ENCODE results near the gene RIMBP3C.
"Not testable (repeated sequence)": the region's sequence is repeated elsewhere in the genome, so short reads cannot be mapped to it uniquely, and the experiment has no call there.

Gene RIMBP3C, protein sequence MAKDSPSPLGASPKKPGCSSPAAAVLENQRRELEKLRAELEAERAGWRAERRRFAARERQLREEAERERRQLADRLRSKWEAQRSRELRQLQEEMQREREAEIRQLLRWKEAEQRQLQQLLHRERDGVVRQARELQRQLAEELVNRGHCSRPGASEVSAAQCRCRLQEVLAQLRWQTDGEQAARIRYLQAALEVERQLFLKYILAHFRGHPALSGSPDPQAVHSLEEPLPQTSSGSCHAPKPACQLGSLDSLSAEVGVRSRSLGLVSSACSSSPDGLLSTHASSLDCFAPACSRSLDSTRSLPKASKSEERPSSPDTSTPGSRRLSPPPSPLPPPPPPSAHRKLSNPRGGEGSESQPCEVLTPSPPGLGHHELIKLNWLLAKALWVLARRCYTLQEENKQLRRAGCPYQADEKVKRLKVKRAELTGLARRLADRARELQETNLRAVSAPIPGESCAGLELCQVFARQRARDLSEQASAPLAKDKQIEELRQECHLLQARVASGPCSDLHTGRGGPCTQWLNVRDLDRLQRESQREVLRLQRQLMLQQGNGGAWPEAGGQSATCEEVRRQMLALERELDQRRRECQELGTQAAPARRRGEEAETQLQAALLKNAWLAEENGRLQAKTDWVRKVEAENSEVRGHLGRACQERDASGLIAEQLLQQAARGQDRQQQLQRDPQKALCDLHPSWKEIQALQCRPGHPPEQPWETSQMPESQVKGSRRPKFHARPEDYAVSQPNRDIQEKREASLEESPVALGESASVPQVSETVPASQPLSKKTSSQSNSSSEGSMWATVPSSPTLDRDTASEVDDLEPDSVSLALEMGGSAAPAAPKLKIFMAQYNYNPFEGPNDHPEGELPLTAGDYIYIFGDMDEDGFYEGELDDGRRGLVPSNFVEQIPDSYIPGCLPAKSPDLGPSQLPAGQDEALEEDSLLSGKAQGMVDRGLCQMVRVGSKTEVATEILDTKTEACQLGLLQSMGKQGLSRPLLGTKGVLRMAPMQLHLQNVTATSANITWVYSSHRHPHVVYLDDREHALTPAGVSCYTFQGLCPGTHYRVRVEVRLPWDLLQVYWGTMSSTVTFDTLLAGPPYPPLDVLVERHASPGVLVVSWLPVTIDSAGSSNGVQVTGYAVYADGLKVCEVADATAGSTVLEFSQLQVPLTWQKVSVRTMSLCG (N-terminal part only)

DNA sequence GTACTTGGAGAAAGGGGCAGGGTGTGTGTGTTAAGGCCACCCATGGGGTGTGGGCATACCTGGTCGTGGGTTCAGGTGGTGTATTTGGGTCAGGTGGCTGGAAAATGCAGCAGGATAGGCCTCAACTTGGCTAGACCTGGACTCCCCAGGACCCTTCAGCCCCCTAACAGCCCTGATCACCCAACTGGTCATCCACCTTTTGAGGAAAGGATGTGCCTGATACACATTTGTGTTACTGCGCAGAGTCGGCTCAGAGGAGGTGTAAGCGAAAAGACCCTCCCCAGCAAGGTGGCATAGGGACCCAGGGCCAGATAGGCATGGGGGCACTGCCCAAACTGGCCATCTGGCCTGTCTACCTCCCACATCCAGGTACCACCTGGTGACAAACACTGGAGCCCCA is at the start of gene RIMBP3C:
RIMBP3C (minus strand) TSS at position 101 of the 400 bp plus-strand sequence. CDS start 485 bp downstream, outside the sequence.
- DNase-seq (ENCODE audit: low spot score) = not testable (repeated sequence)

DNA sequence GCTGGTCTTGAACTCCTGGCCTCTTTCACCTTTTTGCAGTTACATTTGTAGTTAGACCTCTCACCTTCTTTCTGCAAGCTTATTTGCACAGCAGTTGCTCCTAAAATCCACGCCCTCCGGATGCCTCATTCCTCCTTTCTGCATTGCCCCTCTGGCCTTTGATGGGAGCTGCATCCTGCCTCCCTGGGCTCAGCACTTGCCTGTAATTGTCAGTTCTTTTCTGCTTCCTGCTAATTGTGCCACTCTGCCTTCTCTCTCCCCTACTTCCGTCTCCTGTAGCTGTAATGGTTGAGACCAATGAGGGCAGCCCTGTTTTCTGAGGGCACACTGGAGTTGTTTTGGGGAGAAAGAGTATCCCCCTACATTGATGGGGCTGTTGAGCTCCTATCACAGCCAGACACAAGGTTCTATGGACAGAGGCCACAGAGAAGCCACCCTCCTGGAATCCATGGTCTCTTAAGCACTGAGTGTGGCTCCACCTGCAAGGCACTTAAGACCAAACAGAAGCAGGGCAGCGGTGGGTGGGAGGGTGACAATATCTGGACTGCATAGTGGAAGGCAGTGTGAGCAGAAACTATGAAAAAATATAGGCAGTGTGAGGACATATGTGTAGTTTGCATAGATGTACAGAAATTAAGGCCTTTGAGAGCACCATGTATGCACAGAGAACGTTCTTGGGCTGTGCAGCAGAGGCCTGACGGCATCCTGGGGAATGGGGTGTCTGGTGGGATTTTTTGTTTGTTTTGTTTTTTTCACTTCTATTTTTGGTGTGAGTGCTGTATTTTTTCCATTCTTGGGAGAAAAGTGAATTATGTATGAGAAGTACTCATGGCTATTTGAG is 48.0 kb upstream of the RIMBP3C start:
- DNase-seq (ENCODE audit: low spot score) = no peak

DNA sequence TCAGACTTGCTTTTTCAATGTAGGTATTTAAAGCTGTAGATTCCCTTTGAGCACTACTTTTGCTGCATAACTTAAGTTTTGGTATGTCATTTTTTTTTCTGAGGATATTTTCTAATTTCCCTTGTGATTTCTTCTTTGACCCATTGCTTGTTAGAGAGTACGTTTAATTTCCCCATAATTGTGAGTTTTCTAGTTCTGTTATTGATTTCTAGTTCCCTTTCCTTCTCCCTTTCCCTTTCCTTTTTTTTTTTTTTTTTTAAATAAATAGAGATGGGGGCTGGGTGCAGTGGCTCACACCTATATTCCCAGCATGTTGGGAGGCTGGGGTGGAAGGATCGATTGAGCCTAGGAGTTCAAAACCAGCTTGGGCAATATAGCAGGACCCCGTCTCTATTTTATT is 47.0 kb upstream of the RIMBP3C start:
- DNase-seq (ENCODE audit: low spot score) = no peak

DNA sequence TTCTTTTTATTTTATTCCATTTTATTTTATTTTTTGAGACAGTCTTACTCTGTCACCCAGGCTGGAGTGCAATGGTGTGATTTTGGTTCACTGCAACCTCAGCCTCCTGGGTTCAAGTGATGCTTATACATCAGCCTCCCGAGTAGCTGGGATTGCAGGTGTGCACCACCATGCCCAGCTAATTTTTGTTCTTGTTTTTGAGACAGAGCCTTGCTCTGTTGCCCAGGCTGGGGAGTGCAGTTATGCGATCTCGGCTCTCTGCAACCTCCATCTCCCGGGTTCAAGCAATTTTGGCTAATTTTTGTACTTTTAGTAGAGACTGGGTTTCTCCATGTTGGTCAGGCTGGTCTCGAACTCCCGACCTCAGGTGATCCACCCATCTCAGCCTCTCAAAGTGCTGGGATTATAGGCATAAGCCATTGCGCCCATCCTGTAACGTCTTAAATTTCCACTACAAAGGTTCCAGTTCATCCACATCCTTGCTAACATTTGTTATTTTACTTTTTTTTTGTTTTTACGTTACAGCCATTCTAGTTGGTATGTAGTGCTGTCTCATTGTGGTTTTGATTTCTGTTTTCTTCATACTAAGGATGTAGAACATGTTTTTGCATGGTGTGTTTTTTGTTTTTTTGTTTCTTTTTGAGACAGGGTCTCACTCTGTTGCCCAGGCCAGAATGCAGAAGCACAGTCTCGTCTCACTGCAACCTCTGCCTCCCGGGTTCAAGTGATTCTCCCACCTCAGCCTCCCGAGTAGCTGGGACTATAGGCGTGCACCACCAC is 45.3 kb upstream of the RIMBP3C start:
- DNase-seq (ENCODE audit: low spot score) = not testable (repeated sequence)

DNA sequence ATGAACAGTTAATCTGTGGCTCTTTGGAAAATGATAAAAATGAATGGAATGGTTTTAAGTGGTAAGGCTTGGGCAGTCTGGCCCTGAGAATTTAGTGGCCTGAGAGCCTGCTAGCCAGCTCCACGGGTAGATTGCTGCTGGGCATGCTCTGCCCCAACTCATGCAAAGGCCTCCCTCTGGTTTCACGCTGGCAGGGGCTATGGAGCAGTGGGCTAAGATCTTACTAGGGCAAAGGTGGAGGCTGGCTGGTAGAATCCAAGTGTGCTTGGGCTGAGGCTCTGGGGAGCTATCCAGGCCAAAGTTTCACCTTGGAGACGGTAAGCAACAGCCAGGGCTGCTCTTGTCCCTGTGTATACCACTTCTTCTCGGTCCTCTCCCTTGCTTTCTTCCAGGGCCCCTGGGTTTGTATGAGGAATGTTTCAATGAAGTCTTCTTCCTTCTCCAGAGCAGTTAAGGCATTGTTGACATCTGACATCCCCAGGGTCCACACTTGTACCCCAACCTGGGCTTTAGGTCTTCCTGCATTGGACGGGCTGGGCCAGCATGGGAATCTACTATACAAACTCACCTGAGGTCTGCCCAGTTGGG is 43.7 kb upstream of the RIMBP3C start:
- no peak for DNase-seq (ENCODE audit: low spot score)

DNA sequence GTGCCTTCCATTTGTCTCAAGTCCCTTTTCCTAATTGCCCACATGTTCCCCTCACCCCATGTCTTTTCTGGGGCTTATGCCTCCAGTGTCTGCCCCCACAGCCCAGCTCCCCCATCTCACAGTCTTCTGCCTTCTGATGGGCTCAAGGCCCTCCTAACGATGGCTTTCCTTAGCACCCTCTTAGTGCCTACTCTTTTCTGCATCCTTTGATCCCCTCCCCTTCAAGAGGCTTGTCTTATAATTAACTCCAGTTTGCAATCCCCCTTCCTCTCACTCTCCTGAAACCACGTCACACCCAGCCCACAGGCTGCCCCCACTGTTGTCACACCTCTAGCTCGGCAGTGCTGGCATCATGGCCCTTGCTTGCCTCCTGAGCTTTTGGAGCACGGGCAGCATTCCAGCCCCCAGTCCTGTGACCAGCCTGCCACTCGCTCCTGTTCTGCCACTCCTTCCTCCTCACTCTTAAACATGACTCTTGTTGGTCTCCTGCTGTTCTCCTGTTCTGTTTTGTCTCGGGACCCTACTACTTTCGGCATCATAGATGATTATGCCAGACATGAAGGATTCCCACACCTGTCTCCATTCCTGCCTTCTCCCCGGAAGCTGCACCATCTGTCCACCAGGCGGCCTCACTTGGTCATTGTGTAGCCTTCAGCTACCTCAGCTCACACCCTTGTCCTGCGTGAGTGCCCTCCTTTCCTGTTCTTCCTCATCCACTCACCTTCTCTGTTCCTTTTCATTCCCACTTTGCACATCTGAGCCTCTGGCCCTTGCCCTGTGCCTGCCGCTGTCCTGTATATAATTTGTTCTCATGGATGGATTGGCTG is 42.4 kb upstream of the RIMBP3C start:
- no peak for DNase-seq (ENCODE audit: low spot score)

DNA sequence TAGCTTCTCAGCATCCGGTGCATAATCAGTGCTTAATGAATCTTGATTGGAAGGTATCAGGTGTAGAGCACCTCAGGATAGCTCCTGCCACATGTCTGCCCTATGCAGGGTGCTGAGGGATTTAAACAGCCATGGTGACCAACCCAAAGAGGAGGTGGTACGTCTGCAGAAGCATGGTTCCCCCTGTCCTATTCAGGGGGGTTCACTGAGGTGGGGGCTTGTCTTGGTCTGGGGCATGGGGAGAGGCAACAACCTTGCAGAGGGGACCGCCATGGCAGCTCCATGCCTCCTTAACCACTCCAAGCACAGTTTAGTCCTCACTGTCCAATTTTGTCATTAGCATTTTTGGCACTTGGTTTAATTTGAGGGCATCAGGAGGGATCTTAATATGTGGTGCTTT is 41.2 kb upstream of the RIMBP3C start:
- DNase-seq (ENCODE audit: low spot score) = no peak

DNA sequence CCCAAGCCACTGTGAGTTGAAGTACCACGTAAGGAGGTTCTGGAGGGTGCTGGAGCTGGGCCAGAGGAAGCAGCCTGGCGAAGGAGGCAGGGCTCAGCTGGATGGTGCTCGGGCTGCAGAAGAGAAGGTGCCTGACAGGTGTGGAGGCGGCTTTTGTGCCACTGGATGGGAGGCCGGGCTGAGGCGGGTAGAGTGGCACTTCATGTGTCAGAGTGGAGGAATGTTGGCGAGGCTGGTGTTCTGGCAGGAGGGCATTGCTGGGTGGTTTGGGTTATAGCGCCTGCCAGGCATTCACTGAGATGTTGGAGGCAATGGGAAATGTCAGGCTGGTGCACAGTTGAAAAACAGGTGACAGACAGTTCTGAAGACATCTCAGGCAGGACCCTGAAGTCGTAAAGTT is 40.4 kb upstream of the RIMBP3C start:
- DNase-seq (ENCODE audit: low spot score) = no peak

DNA sequence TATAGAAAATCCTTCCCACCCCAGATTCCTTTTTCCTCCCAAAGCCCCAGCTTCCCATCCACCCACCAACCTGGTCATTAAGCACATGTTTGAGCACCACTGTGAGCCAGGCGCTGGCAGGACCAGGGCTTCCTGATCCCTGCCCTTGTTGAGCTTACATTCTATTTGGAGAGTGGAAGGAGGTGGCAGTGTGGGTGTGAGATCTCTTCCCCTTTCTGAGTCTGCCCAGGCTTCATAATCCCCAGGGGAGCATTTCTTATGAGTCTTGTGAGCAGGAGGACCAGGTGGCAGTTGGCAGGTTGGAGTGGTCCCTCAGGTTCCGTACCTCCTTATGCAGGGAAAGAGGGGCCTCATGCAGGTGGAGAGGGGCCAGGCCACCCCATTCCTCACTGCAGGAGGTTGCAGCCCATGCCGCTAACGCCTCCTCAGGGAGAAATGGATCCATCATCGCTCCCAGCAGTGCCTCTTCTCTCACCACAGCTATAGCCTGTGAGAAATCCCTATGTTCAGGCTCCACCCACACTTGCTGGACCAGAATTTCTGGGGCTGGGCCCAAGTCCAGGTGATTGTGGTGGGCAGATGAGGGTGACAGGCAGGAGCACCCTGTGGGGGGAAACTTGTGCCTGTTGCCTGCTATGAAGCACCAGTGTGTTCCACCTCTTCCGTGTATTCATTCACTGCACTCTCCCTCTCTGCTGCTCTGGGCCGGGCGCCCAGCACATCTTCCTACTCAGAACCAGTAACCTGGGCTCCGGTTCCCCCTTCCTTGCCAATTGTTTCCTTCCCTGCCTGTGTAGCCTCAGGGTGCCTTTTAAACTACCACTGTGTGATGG is 39.8 kb upstream of the RIMBP3C start:
- no peak for DNase-seq (ENCODE audit: low spot score)

DNA sequence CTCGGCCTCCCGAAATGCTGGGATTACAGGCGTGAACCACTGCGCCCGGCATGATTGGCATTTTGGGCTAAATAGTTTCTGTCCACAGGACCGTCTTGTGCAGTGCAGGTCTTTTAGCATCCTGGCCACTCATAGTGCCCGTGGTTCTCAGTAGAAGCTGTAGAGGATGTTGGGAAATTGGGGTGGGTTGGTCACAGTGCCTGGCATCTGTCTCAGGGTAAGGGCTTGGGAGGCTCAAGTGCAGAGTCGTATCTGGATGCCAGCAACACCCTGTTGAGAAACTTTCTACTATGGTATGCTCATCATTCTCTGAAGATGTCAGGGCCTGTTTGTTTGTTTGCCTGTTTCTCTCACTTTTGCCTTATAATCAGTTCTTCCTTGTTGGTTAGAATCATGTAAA is 38.1 kb upstream of the RIMBP3C start:
- DNase-seq (ENCODE audit: low spot score) = no peak

DNA sequence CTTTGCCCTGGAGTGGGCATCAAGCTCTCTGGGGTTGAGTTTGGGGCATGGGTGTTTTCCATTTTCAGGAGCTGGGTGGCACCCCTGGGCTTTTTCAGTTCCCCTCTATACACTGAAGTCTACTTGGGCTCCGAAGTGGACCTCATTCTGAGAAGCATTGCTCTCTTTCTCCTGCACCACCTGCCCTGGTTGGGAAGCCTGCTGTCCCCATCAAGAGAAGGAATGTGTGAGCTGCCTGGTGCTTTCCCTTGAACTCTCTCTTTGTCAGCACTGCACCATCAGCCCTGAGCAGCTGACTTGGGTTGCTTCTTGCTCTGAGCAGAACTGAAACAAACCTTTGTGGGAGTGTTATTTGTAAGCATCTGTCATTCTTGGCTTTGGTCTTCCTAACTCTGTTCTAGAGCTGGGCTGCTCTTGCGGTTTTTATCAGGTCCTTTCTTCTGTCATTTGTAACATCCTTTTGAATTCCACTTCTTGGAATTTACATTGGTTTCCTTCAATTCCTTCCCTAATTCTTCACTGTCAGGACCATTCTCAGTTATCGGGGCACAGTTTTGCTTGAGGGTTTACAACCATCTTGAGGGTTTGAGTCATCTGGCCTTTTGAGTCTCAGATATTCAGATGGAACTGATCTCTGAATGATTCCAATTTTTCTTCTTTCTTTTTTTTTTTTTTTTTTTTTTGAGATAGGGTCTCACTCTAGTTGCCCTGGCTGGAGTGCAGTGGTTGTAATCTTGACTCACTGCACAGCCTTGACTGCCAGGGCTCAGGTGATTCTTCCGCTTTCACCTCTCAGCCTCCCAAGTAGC is 36.7 kb upstream of the RIMBP3C start:
- DNase-seq (ENCODE audit: low spot score) = no peak

DNA sequence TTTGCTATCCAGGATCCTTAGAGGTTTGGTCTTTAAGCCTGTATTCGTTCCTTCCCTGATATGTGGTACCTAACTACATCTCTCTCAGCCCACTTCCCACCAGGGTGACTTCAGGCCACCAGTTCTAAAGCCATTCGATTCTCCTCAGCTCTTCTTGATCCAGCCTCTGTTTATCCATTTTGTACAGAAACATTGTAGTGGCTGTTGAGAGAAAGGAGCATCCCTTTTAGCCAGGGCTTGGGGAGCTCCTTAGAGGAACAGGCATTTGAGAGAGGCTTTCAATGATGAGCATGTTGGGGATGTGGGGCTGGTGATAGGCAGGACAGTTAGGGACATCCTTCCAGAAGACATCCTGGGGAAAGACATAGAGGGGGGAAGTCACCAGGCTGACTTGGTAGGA is 34.1 kb upstream of the RIMBP3C start:
- DNase-seq (ENCODE audit: low spot score) = no peak

DNA sequence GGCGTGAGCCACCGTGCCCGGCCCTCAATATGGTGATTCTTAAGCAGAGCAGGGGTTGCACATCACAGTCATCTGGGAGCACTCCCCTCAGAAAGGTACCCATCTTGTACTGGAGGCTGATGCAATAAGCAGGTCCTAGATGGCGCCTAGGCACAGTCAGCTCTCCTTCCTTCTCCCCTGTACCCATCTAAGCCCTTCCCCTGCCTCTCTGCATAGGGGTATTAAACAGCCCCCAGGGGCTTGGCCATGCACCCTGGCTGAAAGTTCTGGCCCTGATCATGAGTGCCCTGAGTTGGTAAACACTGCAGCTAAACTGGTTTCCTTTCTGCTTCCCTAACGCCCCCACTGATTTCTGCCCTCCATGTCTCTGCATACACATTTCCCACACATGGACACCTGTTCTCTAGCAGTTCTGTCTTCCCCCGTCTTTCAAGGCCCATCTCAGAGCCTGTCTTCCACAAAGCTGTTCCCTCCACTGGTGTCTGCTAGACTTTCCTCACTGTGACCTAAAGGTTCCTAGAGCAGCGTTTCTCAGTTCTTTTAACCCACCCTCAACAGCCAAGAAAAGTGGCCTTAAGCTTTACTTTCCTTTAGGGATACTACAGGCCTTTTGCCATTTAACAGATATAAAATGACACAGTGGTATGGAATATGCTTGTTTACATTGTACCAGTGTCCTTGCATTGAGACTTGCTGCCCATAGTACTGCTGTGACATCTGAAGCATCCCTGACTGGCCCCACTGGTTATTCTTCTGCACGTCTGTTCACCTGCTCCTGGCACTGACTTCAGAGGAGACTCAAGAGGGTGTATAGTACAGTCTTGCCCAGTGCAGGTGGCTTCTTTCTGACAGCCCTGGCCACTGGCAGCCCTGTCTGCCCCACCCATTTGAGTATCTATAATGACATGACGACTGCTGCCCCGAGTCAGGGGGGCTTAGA is 31.8 kb upstream of the RIMBP3C start:
- DNase-seq (ENCODE audit: low spot score) = no peak

DNA sequence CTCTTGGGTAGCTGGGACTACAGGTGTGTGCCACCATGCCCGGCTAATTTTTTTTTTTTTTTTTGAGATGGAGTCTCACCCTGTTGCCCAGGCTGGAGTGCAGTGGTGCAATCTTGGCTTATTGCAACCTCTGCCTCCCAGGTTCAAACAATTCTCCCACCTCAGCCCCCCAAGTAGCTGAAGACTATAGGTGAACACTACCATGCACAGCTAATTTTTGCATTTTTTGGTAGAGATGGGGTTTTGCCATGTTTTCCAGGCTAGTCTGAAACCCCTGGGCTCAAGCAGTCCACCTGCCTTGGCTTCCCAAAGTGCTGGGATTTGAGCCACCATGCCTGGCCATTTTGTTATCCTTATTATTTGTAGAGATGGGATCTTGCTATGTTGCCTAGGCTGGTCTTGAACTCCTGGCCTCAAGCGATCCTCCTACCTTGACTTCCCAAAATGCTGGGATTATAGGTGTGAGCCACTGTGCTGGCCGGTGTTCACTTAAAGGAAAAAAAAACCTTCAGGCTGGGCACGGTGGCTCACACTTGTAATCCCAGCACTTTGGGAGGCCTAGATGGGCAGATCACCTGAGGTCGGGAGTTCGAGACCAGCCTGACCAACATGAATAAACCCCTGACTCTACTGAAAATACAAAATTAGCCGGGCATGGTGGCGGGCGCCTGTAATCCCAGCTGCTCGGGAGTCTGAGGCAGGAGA is 29.9 kb upstream of the RIMBP3C start:
- DNase-seq (ENCODE audit: low spot score) = not testable (repeated sequence)

DNA sequence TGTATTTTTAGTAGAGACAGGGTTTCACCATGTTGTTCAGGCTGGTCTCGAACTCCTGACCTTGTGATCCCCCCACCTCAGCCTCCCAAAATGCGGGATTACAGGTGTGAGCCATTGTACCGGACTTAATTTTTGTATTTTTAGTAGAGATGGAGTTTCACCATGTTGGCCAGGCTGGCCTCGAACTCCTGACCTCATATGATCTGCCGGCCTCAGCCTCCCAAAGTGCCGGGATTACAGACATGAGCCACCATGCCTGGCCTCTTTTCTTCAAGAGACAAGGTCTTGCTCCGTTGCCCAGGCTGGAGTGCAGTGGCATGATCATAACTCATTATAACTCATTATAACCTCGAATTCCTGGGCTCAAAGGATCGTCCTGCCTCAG is 29.4 kb upstream of the RIMBP3C start:
- DNase-seq (ENCODE audit: low spot score) = not testable (repeated sequence)

DNA sequence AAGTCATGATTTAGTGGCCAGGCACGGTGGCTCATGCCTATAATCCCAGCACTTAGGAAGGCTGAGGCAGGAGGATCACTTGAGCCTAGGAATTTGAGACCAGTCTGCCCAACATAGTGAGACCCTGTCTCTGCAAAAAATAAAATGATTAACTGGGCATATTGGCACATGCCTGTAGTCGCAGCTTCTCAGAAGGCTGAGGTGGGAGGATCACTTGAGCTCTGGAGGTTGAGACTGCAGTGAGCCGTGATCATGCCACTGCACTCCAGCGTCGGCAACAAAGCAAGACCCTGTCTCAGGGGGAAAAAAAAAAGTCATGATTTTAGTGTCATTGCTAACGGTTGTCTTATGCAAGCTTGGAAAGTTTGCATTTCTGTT is 28.2 kb upstream of the RIMBP3C start:
- DNase-seq (ENCODE audit: low spot score) = no peak

Measured in LoVo (cell line).